GM13977 (cell line): ENCODE data around the gene WDR13.

Source experiments
- DNase-seq: peaks from one replicate; pipeline ENCODE4 v3.0.0; 2012; ENCODE audit warnings: low spot score
- CTCF ChIP-seq: IDR thresholded peaks from 2 replicates; pipeline ENCODE4 v1.5.1; 2012; ENCODE audit warnings: mild to moderate bottlenecking, control low read depth; ENCODE audit not compliant: insufficient read depth; ENCODE audit errors: extremely low read depth, missing control alignments
- in situ Hi-C: fragments of 300-500 bp; cut with MboI; formaldehyde crosslinking; loops from one replicate; pipeline ENCODE4 v1.12.0; 2022; ENCODE audit warnings: low sequenced_read_pairs, low pct_unique_long_range_greater_than_20kb, mixed read lengths, inconsistent platforms; ENCODE audit not compliant: unreplicated experiment

Gene WDR13

GRCh38 chrX:48592971-48593370, 4.3 kb upstream of the WDR13 start:
- no peak for TF ChIP-seq CTCF
- in situ Hi-C loops, result no loop called here
- DNase-seq, result no peak

GRCh38 chrX:48595929-48596328, 1.4 kb upstream of the WDR13 start:
- no peak for TF ChIP-seq CTCF
- in situ Hi-C loops, result no loop called here
- no peak for DNase-seq

GRCh38 chrX:48598614-48599013, 1.3 kb downstream of the WDR13 start:
- in situ Hi-C loops, result no loop called here
- no peak for DNase-seq
- TF ChIP-seq CTCF, result no peak

- TF ChIP-seq CTCF, result no peak
- in situ Hi-C loops, result no loop called here
- DNase-seq, result no peak
These were observed 2.0 kb downstream of the WDR13 start for GRCh38 chrX:48599341-48599740.

GRCh38 chrX:48600226-48600625, 2.9 kb downstream of the WDR13 start:
- DNase-seq, result no peak
- in situ Hi-C loops, result no loop called here
- TF ChIP-seq CTCF, result no peak

GRCh38 chrX:48601741-48602394, 4.6 kb downstream of the WDR13 start:
- no peak for TF ChIP-seq CTCF
- no peak for DNase-seq
- in situ Hi-C loops, result no loop called here
